ENCODE results near the gene AOPEP.
A peak's percentile ranks its signal among the peaks of the same experiment; 100 is the strongest.

- no peak for TF ChIP-seq CTCF (IDR thresholded peaks at IDR 0.05)
- TF ChIP-seq POLR2A (IDR thresholded peaks at IDR 0.05), result no peak
- peak in 1 of 2 donors; percentile 60 for TF ChIP-seq POLR2AphosphoS5 (IDR thresholded peaks at IDR 0.05; ENCODE audit: insufficient read depth in 1 of 2, low read depth in 1 of 2)
These were observed 121.0 kb downstream of the AOPEP start for GRCh38 chr9:94847486-94847885.
